ENCODE measurements around the gene RNF125.

The RNF125 gene

GRCh38 chr18:32091724-32092421 is 73.2 kb downstream of the RNF125 start, which contains the start of gene RNF138:
Gene RNF138, plus strand, starts transcription at chr18:32091874. Its CDS starts 903 bp downstream, at chr18:32092777.
- DNase-seq: peak; percentile 58

- DNase-seq: peak; percentile 94
Measured at GRCh38 chr18:32092422-32093101, 73.9 kb downstream of the RNF125 start.

- no peak for DNase-seq
Measured at GRCh38 chr18:32093102-32093511, 74.5 kb downstream of the RNF125 start.

GRCh38 chr18:32093523-32093922 is 74.9 kb downstream of the RNF125 start:
- DNase-seq: no peak

GRCh38 chr18:32095192-32095899 is 76.7 kb downstream of the RNF125 start:
- no peak for DNase-seq

- no peak for DNase-seq
Measured at GRCh38 chr18:32095900-32096229, 77.2 kb downstream of the RNF125 start.

GRCh38 chr18:32096946-32097345 is 78.3 kb downstream of the RNF125 start:
- no peak for DNase-seq

- DNase-seq: no peak
Measured at GRCh38 chr18:32104516-32104915, 85.9 kb downstream of the RNF125 start.

- no peak for DNase-seq
Measured at GRCh38 chr18:32110005-32110404, 91.4 kb downstream of the RNF125 start.

GRCh38 chr18:32111706-32112105 is 93.1 kb downstream of the RNF125 start:
- DNase-seq: no peak

- no peak for DNase-seq
Measured at GRCh38 chr18:32112826-32113225, 94.2 kb downstream of the RNF125 start.

GRCh38 chr18:32114293-32114942 is 95.8 kb downstream of the RNF125 start:
- no peak for DNase-seq

- DNase-seq: no peak
Measured at GRCh38 chr18:32122039-32122438, 103.4 kb downstream of the RNF125 start.

Data from NCI-H1048 (cell line).